ENCODE data around the gene TRIM56. TPM values are rescaled to one million over a fixed set of nuclear protein-coding genes. Genes with fewer than 3 reads are reported as not detected.

Gene TRIM56
- total and polyA plus RNA-seq, 2 of the 13 experiments (the other 11 are each of a cell fraction or from before 2014, with no cell fraction given): 3.2 to 7.1 TPM

DNA sequence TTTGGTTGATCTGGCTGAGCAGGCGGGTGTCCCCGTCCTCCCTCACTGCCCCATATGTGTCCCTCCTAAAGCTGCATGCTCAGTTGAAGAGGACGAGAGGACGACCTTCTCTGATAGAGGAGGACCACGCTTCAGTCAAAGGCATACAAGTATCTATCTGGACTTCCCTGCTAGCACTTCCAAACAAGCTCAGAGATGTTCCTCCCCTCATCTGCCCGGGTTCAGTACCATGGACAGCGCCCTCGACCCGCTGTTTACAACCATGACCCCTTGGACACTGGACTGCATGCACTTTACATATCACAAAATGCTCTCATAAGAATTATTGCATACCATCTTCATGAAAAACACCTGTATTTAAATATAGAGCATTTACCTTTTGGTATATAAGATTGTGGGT, 26.9 kb upstream of the TRIM56 start (continued):
- TF ChIP-seq, protein P1, sequence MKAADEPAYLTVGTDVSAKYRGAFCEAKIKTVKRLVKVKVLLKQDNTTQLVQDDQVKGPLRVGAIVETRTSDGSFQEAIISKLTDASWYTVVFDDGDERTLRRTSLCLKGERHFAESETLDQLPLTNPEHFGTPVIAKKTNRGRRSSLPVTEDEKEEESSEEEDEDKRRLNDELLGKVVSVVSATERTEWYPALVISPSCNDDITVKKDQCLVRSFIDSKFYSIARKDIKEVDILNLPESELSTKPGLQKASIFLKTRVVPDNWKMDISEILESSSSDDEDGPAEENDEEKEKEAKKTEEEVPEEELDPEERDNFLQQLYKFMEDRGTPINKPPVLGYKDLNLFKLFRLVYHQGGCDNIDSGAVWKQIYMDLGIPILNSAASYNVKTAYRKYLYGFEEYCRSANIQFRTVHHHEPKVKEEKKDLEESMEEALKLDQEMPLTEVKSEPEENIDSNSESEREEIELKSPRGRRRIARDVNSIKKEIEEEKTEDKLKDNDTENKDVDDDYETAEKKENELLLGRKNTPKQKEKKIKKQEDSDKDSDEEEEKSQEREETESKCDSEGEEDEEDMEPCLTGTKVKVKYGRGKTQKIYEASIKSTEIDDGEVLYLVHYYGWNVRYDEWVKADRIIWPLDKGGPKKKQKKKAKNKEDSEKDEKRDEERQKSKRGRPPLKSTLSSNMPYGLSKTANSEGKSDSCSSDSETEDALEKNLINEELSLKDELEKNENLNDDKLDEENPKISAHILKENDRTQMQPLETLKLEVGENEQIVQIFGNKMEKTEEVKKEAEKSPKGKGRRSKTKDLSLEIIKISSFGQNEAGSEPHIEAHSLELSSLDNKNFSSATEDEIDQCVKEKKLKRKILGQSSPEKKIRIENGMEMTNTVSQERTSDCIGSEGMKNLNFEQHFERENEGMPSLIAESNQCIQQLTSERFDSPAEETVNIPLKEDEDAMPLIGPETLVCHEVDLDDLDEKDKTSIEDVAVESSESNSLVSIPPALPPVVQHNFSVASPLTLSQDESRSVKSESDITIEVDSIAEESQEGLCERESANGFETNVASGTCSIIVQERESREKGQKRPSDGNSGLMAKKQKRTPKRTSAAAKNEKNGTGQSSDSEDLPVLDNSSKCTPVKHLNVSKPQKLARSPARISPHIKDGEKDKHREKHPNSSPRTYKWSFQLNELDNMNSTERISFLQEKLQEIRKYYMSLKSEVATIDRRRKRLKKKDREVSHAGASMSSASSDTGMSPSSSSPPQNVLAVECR (CRISPR knock-in tag; IDR thresholded peaks at IDR 0.05; ENCODE audit: borderline replicate concordance): peak; percentile 18; the same call in 1 of the 2 replicates
- TF ChIP-seq ZNF572 (CRISPR knock-in tag; IDR thresholded peaks at IDR 0.05) (no peak), ZNF713 (CRISPR knock-in tag; IDR thresholded peaks at IDR 0.05) (no peak), ZNF382 (CRISPR knock-in tag; IDR thresholded peaks at IDR 0.05; ENCODE audit: borderline replicate concordance) (no peak), TAF1 (CRISPR knock-in tag; IDR thresholded peaks at IDR 0.05) (no peak), WIZ (CRISPR knock-in tag; IDR thresholded peaks at IDR 0.05) (peak; percentile 97), FIP1L1 (IDR thresholded peaks at IDR 0.05; ENCODE audit: borderline replicate concordance, insufficient read depth, low read depth, low read length) (no peak), ZIK1 (CRISPR knock-in tag; IDR thresholded peaks at IDR 0.05; ENCODE audit: borderline replicate concordance, low read depth) (no peak; the same call in 1 of the 2 replicates), ZNF543 (CRISPR knock-in tag; IDR thresholded peaks at IDR 0.05) (no peak), ZNF878 (CRISPR knock-in tag; IDR thresholded peaks at IDR 0.05) (0 out of 2 replicates have a peak, but pooled peaks have one; percentile 34), JUNB (CRISPR knock-in tag; IDR thresholded peaks at IDR 0.05; ENCODE audit: borderline replicate concordance) (no peak), FOXC1 (CRISPR knock-in tag; IDR thresholded peaks at IDR 0.05; ENCODE audit: borderline replicate concordance) (no peak), ZNF225 (CRISPR knock-in tag; IDR thresholded peaks at IDR 0.05) (no peak)
- TF ChIP-seq, protein P2, sequence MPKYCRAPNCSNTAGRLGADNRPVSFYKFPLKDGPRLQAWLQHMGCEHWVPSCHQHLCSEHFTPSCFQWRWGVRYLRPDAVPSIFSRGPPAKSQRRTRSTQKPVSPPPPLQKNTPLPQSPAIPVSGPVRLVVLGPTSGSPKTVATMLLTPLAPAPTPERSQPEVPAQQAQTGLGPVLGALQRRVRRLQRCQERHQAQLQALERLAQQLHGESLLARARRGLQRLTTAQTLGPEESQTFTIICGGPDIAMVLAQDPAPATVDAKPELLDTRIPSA (CRISPR knock-in tag; IDR thresholded peaks at IDR 0.05; ENCODE audit: borderline replicate concordance): no peak
- TF ChIP-seq, protein P3, sequence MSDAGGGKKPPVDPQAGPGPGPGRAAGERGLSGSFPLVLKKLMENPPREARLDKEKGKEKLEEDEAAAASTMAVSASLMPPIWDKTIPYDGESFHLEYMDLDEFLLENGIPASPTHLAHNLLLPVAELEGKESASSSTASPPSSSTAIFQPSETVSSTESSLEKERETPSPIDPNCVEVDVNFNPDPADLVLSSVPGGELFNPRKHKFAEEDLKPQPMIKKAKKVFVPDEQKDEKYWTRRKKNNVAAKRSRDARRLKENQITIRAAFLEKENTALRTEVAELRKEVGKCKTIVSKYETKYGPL (CRISPR knock-in tag; IDR thresholded peaks at IDR 0.05): peak; percentile 66; the same call in 1 of the 2 replicates
- TF ChIP-seq, protein P4, sequence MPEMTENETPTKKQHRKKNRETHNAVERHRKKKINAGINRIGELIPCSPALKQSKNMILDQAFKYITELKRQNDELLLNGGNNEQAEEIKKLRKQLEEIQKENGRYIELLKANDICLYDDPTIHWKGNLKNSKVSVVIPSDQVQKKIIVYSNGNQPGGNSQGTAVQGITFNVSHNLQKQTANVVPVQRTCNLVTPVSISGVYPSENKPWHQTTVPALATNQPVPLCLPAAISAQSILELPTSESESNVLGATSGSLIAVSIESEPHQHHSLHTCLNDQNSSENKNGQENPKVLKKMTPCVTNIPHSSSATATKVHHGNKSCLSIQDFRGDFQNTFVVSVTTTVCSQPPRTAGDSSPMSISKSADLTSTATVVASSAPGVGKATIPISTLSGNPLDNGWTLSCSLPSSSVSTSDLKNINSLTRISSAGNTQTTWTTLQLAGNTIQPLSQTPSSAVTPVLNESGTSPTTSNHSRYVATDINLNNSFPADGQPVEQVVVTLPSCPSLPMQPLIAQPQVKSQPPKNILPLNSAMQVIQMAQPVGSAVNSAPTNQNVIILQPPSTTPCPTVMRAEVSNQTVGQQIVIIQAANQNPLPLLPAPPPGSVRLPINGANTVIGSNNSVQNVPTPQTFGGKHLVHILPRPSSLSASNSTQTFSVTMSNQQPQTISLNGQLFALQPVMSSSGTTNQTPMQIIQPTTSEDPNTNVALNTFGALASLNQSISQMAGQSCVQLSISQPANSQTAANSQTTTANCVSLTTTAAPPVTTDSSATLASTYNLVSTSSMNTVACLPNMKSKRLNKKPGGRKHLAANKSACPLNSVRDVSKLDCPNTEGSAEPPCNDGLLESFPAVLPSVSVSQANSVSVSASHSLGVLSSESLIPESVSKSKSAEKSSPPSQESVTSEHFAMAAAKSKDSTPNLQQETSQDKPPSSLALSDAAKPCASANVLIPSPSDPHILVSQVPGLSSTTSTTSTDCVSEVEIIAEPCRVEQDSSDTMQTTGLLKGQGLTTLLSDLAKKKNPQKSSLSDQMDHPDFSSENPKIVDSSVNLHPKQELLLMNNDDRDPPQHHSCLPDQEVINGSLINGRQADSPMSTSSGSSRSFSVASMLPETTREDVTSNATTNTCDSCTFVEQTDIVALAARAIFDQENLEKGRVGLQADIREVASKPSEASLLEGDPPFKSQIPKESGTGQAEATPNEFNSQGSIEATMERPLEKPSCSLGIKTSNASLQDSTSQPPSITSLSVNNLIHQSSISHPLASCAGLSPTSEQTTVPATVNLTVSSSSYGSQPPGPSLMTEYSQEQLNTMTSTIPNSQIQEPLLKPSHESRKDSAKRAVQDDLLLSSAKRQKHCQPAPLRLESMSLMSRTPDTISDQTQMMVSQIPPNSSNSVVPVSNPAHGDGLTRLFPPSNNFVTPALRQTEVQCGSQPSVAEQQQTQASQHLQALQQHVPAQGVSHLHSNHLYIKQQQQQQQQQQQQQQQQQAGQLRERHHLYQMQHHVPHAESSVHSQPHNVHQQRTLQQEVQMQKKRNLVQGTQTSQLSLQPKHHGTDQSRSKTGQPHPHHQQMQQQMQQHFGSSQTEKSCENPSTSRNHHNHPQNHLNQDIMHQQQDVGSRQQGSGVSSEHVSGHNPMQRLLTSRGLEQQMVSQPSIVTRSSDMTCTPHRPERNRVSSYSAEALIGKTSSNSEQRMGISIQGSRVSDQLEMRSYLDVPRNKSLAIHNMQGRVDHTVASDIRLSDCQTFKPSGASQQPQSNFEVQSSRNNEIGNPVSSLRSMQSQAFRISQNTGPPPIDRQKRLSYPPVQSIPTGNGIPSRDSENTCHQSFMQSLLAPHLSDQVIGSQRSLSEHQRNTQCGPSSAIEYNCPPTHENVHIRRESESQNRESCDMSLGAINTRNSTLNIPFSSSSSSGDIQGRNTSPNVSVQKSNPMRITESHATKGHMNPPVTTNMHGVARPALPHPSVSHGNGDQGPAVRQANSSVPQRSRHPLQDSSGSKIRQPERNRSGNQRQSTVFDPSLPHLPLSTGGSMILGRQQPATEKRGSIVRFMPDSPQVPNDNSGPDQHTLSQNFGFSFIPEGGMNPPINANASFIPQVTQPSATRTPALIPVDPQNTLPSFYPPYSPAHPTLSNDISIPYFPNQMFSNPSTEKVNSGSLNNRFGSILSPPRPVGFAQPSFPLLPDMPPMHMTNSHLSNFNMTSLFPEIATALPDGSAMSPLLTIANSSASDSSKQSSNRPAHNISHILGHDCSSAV (CRISPR knock-in tag; IDR thresholded peaks at IDR 0.05; ENCODE audit: borderline replicate concordance): no peak
